ENCODE data around the gene ARHGAP18.
A peak's percentile ranks its signal among the peaks of the same experiment; 100 is the strongest.

ARHGAP18 gene

GRCh38 chr6:129736105-129736504 is 26.1 kb upstream of the ARHGAP18 start:
- TF ChIP-seq ZBTB7A (IDR thresholded peaks at IDR 0.05; ENCODE audit: low read depth) (no peak), TEAD4 (IDR thresholded peaks at IDR 0.05) (no peak), RAD21 (IDR thresholded peaks at IDR 0.05; ENCODE audit: low read depth) (no peak), CREB1 (IDR thresholded peaks at IDR 0.05; ENCODE audit: low read depth) (no peak), TCF12 (IDR thresholded peaks at IDR 0.05; ENCODE audit: low read depth) (no peak), REST (IDR thresholded peaks at IDR 0.05; ENCODE audit: low read depth) (no peak), MAX (IDR thresholded peaks at IDR 0.05) (no peak)

GRCh38 chr6:129733290-129733689 is 23.3 kb upstream of the ARHGAP18 start:
- peak; percentile 46 for TF ChIP-seq RAD21 (IDR thresholded peaks at IDR 0.05; ENCODE audit: low read depth)
- no peak for TF ChIP-seq USF1 (IDR thresholded peaks at IDR 0.05)
- no peak for TF ChIP-seq CEBPB (IDR thresholded peaks at IDR 0.05)
- TF ChIP-seq YY1 (IDR thresholded peaks at IDR 0.05; ENCODE audit: low read depth): no peak
- TF ChIP-seq REST (IDR thresholded peaks at IDR 0.05; ENCODE audit: low read depth): no peak
- no peak for TF ChIP-seq ZBTB7A (IDR thresholded peaks at IDR 0.05; ENCODE audit: low read depth)

GRCh38 chr6:129732542-129732941 is 22.6 kb upstream of the ARHGAP18 start:
- TF ChIP-seq YY1 (IDR thresholded peaks at IDR 0.05; ENCODE audit: low read depth) (no peak), TAF1 (IDR thresholded peaks at IDR 0.05; ENCODE audit: low read depth) (no peak)

GRCh38 chr6:129732034-129732433 is 22.1 kb upstream of the ARHGAP18 start:
- TF ChIP-seq EGR1 (IDR thresholded peaks at IDR 0.05) (no peak), REST (IDR thresholded peaks at IDR 0.05; ENCODE audit: low read depth) (no peak), CREB1 (IDR thresholded peaks at IDR 0.05; ENCODE audit: low read depth) (no peak), MAX (IDR thresholded peaks at IDR 0.05) (no peak), NFIC (IDR thresholded peaks at IDR 0.05) (no peak), EP300 (IDR thresholded peaks at IDR 0.05; ENCODE audit: borderline replicate concordance) (no peak), YY1 (IDR thresholded peaks at IDR 0.05; ENCODE audit: low read depth) (no peak), CEBPB (IDR thresholded peaks at IDR 0.05) (no peak), USF1 (IDR thresholded peaks at IDR 0.05) (no peak), FOXM1 (IDR thresholded peaks at IDR 0.05; ENCODE audit: borderline replicate concordance, low read depth) (no peak), TCF12 (IDR thresholded peaks at IDR 0.05; ENCODE audit: low read depth) (no peak), TEAD4 (IDR thresholded peaks at IDR 0.05) (no peak), ZBTB7A (IDR thresholded peaks at IDR 0.05; ENCODE audit: low read depth) (no peak), RAD21 (IDR thresholded peaks at IDR 0.05; ENCODE audit: low read depth) (no peak)

- TF ChIP-seq TEAD4 (IDR thresholded peaks at IDR 0.05) (no peak), FOXM1 (IDR thresholded peaks at IDR 0.05; ENCODE audit: borderline replicate concordance, low read depth) (no peak), ZBTB7A (IDR thresholded peaks at IDR 0.05; ENCODE audit: low read depth) (no peak), REST (IDR thresholded peaks at IDR 0.05; ENCODE audit: low read depth) (no peak), CREB1 (IDR thresholded peaks at IDR 0.05; ENCODE audit: low read depth) (no peak), NFIC (IDR thresholded peaks at IDR 0.05) (no peak), EP300 (IDR thresholded peaks at IDR 0.05; ENCODE audit: borderline replicate concordance) (no peak), EGR1 (IDR thresholded peaks at IDR 0.05) (no peak), USF1 (IDR thresholded peaks at IDR 0.05) (no peak), TCF12 (IDR thresholded peaks at IDR 0.05; ENCODE audit: low read depth) (no peak), TAF1 (IDR thresholded peaks at IDR 0.05; ENCODE audit: low read depth) (no peak), RAD21 (IDR thresholded peaks at IDR 0.05; ENCODE audit: low read depth) (no peak), CEBPB (IDR thresholded peaks at IDR 0.05) (no peak), MAX (IDR thresholded peaks at IDR 0.05) (no peak), YY1 (IDR thresholded peaks at IDR 0.05; ENCODE audit: low read depth) (no peak)
Measured at GRCh38 chr6:129731428-129731827, 21.5 kb upstream of the ARHGAP18 start.
